Left lobe of liver (tissue), 2 donors: Measurements from ENCODE around the gene KCNIP1. TPM values are rescaled to one million over a fixed set of nuclear protein-coding genes. Genes with fewer than 3 reads are reported as not detected.
A peak's percentile ranks its signal among the peaks of the same experiment; 100 is the strongest.
"Not testable (repeated sequence)": the region's sequence is repeated elsewhere in the genome, so short reads cannot be mapped to it uniquely, and the experiment has no call there.

Source experiments
- ATAC-seq: fragments of 200-7000 bp; cut with Tn5 transposase; one replicate; pipeline ENCODE4 v1.9.1; 2020; ENCODE audit warnings: mild to moderate bottlenecking, moderate library complexity
- DNase-seq: peaks from one replicate; pipeline ENCODE4 v3.0.0-alpha.2; 2020; ENCODE audit warnings: low spot score
- total RNA-seq: library from RNA; stranded (reverse); gene quantifications from one replicate; pipeline ENCODE4 v1.2.1, GENCODE V29; 2021
- donor health status: DM: no; HTN: no; CAD: no; lungs with moderate emphysema.
- donor health status: DM: no; HTN: yes; CAD: no.

Gene KCNIP1
- total RNA-seq, 1 donor from 2014 or later, result not detected

DNA sequence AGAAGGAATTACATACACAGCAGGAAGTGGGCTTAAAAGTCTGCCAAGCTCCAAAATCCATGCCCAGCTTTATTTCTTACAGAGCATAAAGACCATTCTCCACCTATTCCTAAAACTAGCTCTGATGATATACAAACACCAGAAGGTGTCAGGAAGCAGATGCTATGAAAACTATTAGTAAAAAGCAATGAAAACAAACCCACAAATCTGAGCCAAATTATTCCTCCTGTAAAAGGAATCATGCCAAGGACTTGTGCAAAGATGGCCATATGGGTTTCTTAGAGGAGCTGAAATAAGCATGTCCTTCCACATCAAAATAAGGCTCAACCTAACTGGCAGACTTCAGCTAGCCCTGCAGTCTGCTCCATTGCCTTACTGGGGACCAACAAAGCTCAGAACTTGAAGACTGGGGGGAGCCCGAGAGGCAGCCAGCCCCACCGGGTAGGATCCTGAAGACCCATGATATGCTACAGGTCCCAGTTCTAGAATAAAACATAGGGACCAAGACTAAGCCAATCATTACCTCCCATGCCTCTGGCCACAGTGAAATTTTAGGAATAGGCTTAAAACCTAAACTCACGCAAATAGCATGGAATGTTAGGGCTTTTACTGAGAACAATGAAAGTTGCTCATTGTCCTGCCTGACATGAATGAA, 236.9 kb downstream of the KCNIP1 start:
- no peak for ATAC-seq
- no peak for DNase-seq

GRCh38 chr5:170741801-170742200, 238.0 kb downstream of the KCNIP1 start:
- DNase-seq, result no peak
- ATAC-seq, result no peak

DNA sequence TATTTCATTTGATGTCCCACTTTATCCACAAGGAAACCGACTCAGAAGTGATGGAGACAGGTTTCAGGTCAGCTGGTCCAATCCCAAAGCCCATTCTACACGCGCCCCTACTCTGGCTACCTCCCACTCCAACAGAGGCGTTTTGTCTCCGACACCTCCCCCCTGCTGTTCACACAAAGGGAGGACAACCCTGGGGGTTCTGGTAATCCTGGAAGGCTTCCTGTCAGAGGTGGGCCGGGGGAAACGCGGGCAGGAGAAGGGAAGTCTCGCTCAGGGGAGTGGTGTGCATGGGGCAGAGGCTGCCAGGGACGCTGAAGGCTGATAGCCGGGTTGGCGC, 240.0 kb downstream of the KCNIP1 start:
- no peak for DNase-seq
- ATAC-seq, result no peak

DNA sequence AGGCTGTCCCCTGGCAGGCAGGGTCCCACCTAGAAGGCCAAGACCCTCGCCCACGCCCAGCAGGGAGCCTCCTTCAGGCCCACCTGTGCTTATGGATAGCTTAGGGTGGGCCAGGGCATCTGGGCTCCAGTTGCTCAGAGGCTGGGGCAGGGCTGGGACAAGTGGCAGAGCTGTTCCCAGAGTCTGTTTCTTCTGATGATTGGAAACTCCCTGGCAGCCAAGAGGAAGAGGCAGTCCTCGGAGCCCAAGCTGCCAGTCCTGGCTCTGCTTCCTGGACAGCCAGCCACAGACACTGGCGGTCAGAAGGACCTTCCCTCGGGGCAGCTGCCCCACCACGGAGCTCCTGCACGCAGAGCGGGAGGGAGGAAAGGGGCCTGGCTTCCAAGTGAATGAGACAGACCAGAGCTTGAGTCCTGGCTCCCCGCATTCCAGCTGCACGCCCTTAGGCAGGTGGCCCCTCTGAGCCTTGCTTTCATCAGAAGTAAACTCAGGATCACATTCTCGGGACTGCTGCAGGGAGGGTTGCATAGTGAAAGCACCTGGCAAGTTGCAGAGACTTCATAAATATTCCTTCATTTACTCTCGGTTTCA, 241.8 kb downstream of the KCNIP1 start:
- DNase-seq (no peak), ATAC-seq (no peak)

DNA sequence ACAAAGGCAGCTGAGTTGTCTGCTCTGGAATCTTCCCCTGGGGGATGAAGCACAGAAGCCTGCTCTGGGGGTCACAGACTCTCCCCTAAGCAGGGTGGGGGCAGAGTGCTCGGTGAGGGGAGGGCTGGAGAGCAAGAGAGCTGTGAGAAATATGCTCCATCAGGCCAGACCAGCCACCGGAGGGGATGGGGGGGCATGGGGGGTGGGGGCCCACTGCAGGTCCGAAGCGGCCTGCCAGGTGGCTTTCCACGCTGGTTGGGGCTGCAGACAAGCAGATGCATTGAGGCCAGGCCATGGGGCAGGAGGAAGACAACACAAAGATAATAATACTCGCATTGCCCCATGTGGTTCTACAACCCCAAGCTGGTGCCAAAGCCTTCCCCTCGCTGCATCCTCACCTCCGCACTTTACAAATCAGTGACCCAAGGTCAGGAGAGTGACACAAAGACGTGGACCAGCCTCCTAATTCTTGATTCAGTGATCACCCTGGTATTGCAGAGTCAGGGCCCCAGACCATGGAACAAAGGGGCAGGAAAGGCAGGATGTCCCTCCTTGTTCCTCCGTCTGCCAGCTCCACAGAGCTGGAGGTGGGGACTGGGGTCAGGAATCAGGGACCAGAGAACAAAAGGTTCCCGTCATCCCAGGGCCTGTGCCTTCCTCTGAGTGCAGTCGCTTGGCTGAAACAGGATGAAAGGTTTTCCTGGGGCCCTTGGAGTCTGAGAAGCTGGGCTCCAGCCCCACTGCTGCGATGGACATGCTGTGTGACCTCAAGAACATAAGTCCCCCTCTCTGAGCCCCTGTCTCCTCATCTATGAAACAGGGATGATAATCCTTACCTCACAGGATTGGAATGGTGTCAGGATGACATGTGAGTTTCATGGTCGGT, 242.5 kb downstream of the KCNIP1 start:
- DNase-seq (no peak), ATAC-seq (no peak)

GRCh38 chr5:170746961-170747340, 243.1 kb downstream of the KCNIP1 start:
- DNase-seq (no peak), ATAC-seq (no peak)

GRCh38 chr5:170747357-170747756, 243.5 kb downstream of the KCNIP1 start:
- ATAC-seq (no peak), DNase-seq (no peak)

DNA sequence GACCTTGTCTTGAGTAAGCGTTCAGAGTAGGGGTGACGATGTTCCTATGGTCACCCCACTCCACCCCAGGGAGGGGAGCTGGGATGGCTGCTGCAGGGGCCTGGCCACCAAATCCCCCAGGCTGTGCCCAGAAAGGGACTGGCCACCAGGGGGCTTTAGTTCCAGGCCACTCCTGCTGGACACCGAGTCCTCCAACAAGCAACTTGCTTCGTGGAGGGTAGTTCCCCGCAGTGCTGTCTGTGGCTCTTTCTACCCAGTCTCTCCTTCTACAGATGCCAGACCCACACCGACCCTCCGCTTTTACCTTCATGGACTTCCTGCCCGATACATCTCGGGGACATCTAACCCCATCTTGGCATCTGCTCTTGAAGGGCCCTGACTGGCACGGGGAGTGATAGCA, 244.0 kb downstream of the KCNIP1 start:
- no peak for DNase-seq
- no peak for ATAC-seq

DNA sequence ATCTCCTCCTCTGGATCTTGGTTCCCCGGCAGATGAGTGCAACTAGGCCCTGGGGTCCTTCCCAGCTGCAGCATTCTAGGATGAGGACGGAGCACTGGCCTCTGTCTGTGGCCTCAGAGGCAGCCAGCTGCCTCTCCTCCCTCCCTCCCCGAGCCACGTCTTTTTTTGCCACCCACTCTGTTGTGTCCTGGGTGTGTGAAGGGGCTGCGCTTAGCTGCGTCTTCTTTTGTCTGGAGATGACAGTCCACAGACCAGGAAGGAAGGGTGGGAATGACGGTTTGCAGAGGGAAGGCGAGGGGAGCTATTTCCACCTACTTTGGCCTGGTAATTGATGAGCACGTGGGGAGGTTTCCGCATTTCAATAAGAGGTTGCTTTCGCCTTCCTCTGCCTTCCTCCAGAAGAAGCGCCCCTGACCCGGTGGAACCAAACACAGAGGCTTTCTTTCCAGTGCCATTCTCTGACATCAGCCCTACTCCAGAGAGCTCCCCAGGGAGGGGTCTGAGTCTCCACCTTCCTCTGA, 245.2 kb downstream of the KCNIP1 start:
- no peak for ATAC-seq
- no peak for DNase-seq

GRCh38 chr5:170749911-170750431, 246.2 kb downstream of the KCNIP1 start:
- DNase-seq (no peak), ATAC-seq (no peak)

GRCh38 chr5:170750791-170751190, 247.0 kb downstream of the KCNIP1 start:
- DNase-seq, result no peak
- ATAC-seq, result no peak

DNA sequence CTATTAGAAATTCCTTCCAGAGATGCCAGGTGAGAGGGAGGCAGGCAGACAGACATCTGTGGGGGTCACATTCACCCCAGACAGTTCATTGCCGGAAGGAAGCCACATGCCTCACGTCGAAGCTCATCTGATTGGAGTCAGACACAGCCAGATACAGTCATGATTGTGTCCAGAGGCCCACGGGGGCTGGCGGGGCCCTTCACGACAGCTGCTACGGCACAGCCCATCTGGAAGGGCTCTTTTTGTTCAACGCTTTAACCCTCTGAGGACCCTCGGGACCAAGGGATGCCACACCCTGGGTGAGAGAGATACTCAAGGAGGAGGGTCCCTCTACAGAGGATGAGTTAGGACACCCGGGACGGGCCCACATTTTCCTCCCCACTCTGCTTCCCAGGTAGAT, 247.8 kb downstream of the KCNIP1 start:
- no peak for ATAC-seq
- DNase-seq, result no peak

- ATAC-seq (no peak), DNase-seq (no peak)
These were observed 248.7 kb downstream of the KCNIP1 start for GRCh38 chr5:170752257-170753215.

DNA sequence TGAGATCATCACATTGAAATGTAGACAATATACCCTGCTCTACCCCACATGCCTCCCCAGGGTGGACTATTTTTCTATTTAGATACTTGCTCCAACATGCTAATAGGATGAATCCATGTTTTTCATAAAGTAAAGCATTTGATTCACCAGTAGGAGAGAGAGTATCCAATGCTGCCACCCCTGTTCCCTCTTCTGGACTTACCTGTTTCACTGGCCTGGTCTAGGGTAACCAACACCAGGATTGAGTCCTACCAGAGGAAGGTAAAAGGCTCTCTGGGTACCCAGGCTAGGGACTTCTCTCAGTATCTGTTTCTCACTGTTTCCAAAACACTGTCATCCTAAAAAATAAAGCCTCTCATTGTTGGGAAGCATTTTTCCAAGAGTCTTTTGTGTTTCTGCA, 249.5 kb downstream of the KCNIP1 start:
- ATAC-seq, result no peak

GRCh38 chr5:170754508-170754907, 250.7 kb downstream of the KCNIP1 start:
- not testable (repeated sequence) for ATAC-seq, DNase-seq

More for the DNA sequence above, 249.5 kb downstream of the KCNIP1 start:
- DNase-seq, result no peak

DNA sequence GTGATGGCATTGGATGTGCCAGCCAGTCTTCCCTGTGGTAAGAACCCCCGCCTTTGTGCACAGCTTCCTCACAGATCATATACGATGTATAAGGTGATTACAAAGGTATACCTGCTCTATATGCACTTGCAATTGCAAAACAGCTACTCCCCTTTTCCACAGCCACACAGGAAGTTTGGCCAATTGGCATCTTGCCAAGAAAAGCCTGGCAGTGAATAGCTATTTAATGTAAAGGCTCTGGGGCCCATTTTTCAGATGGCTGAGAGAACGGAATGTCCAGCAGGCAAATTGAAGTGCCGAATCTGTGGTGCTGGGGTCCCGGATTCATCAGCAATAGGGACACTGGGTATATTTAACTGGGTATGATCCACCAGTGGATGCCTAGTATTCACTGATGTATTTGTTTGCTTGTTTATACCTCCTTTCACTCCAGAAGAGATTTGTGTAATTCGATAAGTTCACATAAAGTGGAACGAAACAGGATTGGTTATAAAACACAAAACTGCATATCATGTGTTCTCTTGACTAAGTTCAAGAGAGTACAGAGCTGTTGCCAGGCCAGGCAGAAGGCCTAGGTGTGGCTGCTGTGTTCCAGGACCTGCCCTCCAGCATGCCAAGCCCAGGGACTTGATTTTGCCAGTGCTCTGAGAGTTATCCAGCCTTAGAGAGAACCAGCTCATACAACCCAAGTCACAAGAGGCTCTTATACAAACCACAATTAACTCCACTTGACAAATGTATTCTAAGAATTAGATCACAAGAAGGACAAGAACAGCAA, 252.0 kb downstream of the KCNIP1 start:
- ATAC-seq (no peak), DNase-seq (no peak)

DNA sequence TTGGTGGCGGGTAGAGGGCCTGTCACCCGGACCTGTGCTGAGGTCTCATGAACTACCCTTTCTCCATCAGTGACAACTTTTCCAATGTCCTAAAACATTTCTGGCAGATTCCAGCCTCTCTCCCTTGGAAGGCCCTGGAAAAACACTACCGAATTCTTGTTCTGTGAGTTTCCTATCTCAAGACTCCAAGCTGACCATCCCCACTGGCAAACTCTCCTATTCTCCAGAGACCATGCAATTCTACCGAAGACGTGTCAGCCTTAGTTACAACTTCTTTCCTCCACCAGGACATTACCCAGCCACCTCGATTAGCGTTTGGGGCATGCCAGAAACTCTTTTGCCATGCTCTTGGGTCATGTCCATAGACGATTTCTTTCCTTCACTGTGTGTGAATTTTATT, 252.9 kb downstream of the KCNIP1 start:
- DNase-seq (no peak), ATAC-seq (no peak)

DNA sequence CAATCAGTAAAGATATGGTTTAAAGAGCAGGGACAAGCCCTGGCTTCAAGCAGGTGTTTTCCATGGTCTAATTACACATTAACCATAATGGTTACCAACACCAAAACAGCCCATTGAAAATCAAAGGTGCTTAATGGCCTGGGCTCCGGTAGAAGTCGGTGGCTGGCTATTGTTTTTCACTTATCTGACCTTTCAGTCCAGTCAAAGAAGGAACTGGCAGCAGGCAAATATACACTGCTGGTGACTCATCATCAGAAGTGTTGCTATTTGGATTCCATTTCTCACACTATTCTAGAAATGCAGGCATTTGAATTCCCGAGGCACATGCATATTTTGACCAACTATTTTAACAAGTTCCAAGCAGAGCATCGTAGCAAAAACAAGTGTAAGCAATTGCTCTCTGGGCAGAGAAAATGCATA, 253.4 kb downstream of the KCNIP1 start:
- DNase-seq, result no peak
- peak; percentile 36 for ATAC-seq

DNA sequence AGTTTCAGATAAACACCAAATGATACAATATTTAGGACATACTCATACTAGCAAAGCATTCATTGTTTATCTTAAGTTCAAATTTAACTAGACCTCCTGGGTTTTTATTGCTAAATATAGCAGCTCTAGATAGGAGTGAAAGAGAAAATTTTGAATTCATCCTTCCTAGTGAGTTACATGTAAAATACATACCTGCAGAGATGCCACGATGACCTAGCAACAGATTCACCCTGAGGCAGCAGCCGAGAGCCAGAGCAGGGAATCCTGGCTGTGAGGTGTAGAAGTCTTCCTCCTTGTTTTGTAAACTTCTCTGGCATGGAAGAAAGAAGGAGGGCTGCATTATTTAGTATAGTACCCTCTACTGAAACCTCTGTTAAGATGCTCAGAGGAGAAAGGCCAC, 253.8 kb downstream of the KCNIP1 start:
- no peak for ATAC-seq

GRCh38 chr5:170758481-170758880, 254.7 kb downstream of the KCNIP1 start:
- DNase-seq (no peak), ATAC-seq (no peak)

More for the DNA sequence above, 253.8 kb downstream of the KCNIP1 start:
- no peak for DNase-seq
